ENCODE data around the gene ECT2L.
A peak's percentile ranks its signal among the peaks of the same experiment; 100 is the strongest.

ECT2L gene

GRCh38 chr6:138805016-138805765 is 9.3 kb downstream of the ECT2L start:
- DNase-seq, result no peak

DNA sequence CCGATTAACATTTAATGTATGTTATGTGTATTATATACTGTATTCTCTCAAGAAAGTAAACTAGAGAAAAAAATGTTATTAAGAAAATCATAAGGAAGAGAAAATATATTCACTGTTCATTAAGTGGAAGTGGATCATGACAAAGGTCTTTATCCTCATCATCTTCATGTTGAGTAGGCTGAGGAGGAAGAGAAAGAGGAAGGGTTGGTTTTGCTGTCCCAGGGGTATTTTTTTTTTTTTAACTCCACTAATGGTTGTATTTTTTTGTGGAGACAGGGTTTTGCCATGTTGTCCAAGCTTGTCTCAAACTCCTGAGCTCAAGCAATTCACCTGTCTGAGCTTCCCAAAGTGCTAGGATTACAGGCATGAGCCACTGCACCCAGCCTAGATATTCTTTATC is 11.0 kb downstream of the ECT2L start:
- no peak for DNase-seq

DNA sequence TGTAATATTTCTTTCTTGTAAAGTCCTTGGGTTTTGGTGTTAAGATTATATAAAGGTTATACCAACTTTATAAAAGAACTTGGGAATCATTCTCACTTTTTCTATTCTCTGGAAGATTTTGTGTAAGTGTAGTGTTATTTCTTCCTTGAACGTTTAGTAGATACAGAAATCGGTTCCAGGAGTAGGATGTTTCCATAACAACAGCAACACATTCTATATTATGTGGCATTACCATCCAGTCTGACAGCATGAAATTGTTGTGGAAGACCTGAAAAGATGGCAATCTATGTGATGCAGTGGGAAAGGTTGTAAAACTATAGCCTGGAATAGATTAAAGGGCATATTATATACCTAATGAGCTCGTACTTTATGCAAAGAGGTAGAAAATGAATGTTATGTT is 13.8 kb downstream of the ECT2L start:
- no peak for DNase-seq

GRCh38 chr6:138811866-138812265 is 16.0 kb downstream of the ECT2L start:
- DNase-seq, result no peak

GRCh38 chr6:138814179-138814834 is 18.4 kb downstream of the ECT2L start:
- peak; percentile 66 to 92 for DNase-seq

GRCh38 chr6:138815221-138815620 is 19.3 kb downstream of the ECT2L start:
- DNase-seq, result no peak

DNA sequence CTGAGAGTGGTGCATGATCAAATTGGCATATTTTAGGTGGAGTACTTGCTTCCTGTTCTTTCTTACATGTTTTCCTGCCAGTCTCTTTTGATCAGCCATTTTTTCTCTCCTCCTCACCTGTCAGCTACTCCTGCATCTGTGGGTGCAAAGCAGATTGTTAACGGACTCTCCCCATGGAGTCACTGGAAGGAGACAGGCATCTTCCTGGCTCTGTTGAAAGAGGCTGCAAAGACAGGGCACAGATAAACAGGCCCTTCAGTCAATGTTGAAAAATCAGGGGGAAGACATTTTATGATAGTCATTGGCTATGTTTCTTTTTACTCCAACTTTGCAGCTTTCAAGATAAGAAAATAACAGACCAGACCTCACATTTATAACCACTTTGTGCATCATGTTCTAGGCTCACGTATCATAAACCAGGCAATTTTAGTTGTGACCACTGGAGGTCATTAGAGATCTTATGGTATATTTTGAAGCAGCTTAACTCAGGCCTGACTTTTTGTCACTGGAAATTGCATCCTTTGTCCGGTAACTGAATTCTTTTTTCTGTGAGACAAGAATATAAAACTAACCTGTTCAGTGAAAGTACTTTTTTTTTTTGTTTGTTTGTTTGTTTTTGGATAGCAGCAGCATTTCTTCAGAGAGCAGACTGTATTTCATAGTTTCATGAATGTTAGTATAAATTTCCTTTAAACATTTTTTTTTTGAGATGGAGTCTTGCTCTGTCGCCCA is 20.1 kb downstream of the ECT2L start:
- peak; percentile 29 to 75 for DNase-seq

DNA sequence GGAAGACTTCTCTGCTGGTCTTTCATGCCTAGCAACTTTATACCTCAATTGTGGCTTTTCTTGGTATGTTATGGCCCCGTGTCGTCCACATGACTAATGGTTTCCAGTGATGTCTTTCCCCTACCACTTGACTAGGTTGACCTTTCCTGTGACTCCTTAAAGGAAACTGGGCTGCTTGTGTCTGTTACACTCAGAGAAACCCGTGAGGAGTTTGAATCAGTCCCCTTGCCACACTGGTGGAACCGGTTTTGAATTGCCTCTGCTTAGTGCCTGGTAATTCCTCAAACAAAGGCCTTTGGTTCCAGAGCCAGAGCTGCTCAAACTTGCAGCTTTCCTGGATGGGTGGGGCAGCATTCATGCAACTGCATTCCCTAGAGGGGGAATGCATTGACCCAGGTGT is 21.9 kb downstream of the ECT2L start:
- DNase-seq, result peak; percentile 44 to 69

DNA sequence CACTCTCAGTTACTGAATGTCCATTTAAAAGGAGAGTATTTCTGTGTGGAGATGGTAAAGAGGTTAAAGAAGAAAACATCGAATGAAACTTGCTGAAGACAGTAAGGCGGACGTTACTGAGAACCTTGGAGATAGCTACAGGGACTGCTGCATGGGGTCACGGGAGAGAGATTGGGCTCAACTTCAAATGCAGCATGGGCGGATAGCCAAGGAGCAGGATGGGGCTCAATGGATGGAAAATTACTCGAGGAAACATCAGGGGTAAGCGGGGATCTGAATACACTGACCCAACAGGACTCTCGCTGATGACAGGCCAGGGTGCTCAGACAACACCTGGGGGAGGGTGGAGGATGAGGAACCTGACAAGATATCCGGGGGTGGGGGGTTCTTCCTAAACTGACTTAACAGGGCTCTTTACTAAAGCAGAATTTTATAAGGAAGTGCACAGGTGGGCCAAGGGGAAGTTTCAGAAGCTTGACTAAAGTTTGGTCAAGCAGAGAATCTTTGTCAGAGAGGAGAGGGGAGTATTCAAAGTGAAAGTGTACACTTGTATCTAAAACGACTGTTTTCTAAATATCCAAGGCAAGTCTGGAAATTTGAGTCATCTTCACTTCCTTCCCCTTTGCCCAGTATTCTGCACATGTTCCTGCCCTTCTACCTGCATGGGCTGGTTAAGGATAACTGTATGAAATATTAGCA is 22.8 kb downstream of the ECT2L start:
- no peak for DNase-seq

GRCh38 chr6:138821519-138821918 is 25.6 kb downstream of the ECT2L start:
- DNase-seq, result peak in 1 of 2 experiments; percentile 41

DNA sequence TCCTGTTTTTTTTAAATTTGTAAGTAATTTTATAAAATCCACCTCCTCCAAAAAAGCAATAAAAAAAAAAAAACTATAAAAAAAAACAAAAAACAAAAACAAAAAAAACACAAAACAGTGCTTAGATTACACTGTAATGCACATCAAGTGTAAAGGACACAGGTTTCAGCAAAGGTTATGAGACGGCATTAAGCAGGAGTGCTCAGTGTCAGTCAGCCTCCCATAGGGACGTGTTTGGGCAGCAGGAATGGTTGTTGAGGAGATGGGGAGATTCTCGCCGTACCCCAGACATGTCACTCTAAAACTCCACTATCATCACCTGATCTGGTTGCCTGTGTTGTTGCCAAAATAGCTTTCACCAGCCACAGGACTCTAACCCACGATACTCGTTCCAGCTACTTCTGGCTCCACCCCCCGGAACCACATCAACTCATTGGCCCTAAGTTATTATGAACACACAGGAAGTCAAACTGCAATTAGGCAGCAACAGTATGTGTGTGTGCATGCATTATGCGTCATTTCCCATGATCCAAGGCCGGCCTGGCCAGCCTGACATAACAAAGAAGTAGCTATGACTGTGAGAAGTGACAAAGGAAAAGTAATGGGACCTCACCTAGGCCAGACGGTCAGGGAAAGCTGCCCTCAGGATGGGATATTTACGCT is 28.7 kb downstream of the ECT2L start:
- DNase-seq, result no peak

GRCh38 chr6:138830248-138830647 is 34.4 kb downstream of the ECT2L start:
- DNase-seq, result no peak

DNA sequence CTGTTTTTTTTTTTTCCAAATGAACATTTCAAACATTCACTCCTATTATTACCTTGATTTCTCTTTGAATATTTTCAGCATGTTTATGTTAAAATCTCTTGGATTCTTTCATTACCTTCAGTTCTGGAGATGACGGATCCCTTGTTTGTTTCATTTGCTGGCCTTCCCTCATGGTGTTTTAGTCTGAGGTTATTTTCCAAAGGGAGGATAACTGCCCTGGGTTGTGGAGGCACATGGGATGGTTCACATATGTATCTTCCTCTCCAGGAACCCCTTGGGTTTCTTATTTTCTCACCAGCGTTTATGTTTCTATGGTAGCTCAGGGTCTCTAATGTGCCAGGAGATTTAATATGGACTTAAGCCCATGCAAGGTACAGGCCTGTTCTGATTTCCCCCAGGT is 36.3 kb downstream of the ECT2L start:
- DNase-seq, result no peak

GRCh38 chr6:138833816-138834539 is 38.1 kb downstream of the ECT2L start:
- DNase-seq, result peak; percentile 63 to 85

GRCh38 chr6:138837246-138837645 is 41.4 kb downstream of the ECT2L start:
- DNase-seq, result no peak

- peak; percentile 80 to 91 for DNase-seq
Observed at GRCh38 chr6:138844192-138844591, 48.3 kb downstream of the ECT2L start.

DNA sequence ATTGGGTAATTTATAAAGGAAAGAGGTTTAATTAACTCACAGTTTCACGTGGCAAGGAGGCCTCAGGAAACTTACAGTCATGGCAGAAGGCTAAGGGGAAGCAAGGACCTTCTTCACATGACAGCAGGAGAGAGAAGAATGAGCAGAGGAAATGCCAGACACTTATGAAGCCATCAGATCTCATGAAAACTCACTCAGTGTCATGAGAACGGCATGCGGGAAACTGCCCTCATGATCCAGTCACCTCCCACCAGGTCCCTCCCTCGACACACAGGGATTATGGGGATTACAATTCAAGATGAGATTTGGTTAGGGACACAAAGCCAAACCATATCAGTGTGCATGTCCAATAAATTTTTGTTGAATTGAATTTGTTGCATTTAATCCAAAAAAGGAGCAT is 52.0 kb downstream of the ECT2L start:
- DNase-seq, result no peak

GRCh38 chr6:138848461-138848860 is 52.6 kb downstream of the ECT2L start:
- DNase-seq, result no peak

GRCh38 chr6:138849791-138850190 is 53.9 kb downstream of the ECT2L start:
- no peak for DNase-seq

DNA sequence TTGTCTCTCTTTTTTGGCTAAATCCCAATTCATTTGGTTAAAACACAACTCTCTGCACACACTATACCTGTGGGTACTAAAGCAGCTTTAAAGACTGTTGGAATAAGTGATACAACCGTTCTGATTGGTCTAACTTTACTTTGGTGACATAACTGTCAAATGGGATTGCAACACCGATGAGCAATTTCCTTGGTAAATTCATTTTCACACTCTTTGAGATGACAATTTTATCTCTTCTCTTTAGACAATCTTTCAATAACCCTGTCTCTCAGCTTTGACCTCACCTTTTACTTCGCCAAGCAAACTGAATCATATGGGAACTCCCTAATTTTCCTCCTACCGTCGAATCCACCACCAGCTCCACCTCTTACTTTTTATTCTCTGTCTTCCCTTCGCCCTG is 60.8 kb downstream of the ECT2L start:
- DNase-seq, result no peak

DNA sequence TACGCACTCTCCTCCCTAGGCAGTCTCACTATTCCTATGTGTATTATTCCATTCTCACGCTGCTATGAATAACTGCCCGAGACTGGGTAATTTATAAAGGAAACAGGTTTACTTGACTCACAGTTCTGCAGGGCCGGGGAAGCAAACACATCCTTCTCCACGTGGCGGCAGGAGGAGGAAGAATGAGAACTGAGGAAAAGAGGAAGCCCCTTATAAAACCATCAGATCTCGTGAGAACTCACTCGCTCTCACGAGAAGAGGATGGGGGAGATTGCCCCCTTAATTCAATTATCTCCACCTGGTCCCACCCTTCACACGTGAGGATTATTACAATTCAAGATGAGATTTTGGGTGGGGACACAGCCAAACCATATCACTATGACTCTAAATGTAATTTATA is 61.9 kb downstream of the ECT2L start:
- no peak for DNase-seq

- no peak for DNase-seq
Observed at GRCh38 chr6:138862456-138862855, 66.6 kb downstream of the ECT2L start.

All from NCI-H2081 (cell line).